Psoas muscle (tissue), 8 donors: ENCODE data around the gene CRB1. TPM values are rescaled to one million over a fixed set of nuclear protein-coding genes. Genes with fewer than 3 reads are reported as not detected.

Experiments
- ATAC-seq, 4 donors: fragments of 200-7000 bp; cut with Tn5 transposase; one replicate each; pipeline ENCODE4 v1.9.1; 2020; ENCODE audit warnings: moderate library complexity in 3 of 4, mild to moderate bottlenecking in 2 of 4
- DNase-seq, 2 donors: peaks; one replicate each; pipeline ENCODE4 v3.0.0-alpha.2; 2020
- H3K27ac ChIP-seq: fragments of 200-600 bp; one replicate; pipeline ENCODE4 v1.8.0; 2022
- H3K27me3 ChIP-seq, 3 donors: fragments of 200-600 bp in 1 of 3; one replicate each; pipeline versions ENCODE4 v1.6.1 to v1.8.0; 2013 to 2022; ENCODE audit warnings: low read length in 2 of 3, mild to moderate bottlenecking in 2 of 3, moderate library complexity in 1 of 3; ENCODE audit not compliant: insufficient read depth in 3 of 3
- H3K36me3 ChIP-seq, 2 donors: fragments of 200-600 bp in 1 of 2; one replicate each; pipeline versions ENCODE4 v1.6.1 to v1.8.0; 2013 to 2022; ENCODE audit warnings: low read depth in 1 of 2, mild to moderate bottlenecking in 1 of 2, moderate library complexity in 1 of 2; ENCODE audit not compliant: insufficient read depth in 1 of 2
- H3K4me1 ChIP-seq: fragments of 200-600 bp; one replicate; pipeline ENCODE4 v1.8.0; 2022
- H3K4me3 ChIP-seq: fragments of 200-600 bp; one replicate; pipeline ENCODE4 v1.8.0; 2022; ENCODE audit warnings: mild to moderate bottlenecking
- H3K9me3 ChIP-seq: fragments of 200-600 bp; one replicate; pipeline ENCODE4 v1.8.0; 2022
- CTCF ChIP-seq: fragments of 200-600 bp; IDR thresholded peaks from one replicate; pipeline ENCODE4 v1.8.0; 2022; ENCODE audit warnings: antibody characterized with exemption
- WGBS, 3 donors: extraction: QIAGEN DNeasy Blood & Tissue Kit; methylation state at CpG; one replicate each; pipeline versions ENCODE4 v1.1.6 to v1.1.7; 2013; 5-methylcytosine and 5-hydroxymethylcytosine counted together
- intact Hi-C, 2 donors: fragments of 100-400 bp; cut with DNase I; formaldehyde crosslinking; loops; one replicate each; pipeline versions ENCODE4 v1.11.0 to v1.14.2; 2022
- polyA plus RNA-seq, 3 donors: library from polyadenylated mRNA; stranded (reverse); fragments of 200-250 nt; gene quantifications; one replicate each; pipeline ENCODE4 v1.2.3, GENCODE V29; 2013
- total RNA-seq, 4 donors: library from RNA; stranded (reverse); fragmentation: NEBNext Ultra II Directional in 2 of 4; extraction: Animal tissue kit (Norgen Biotek cat#: 25700) in 2 of 4; gene quantifications; one replicate each; pipeline versions ENCODE4 v1.2.1 to v1.2.4, GENCODE V29; 2021 to 2023
- donor health status: healthy with polysubstance abuse.
- donor health status: DM: no; HTN: no; CAD: no; lungs with moderate emphysema.
- donor health status: Bipolar disorder and iron deficiency.
- donor health status: healthy.
- donor health status: DM: yes; HTN: yes; CAD: no.
- donor health status: DM: no; HTN: no; CAD: no.
- donor health status: DM: no; HTN: no; CAD: no.
- donor health status: DM: yes; HTN: yes; CAD: no.

CRB1 gene
- total and polyA plus RNA-seq, 7 donors, result 0.06 to 1.3 (median 0.77) TPM

GRCh38 chr1:197336571-197336970 is 68.5 kb downstream of the CRB1 start:
- ATAC-seq (no peak), DNase-seq (no peak)
- H3K27me3 ChIP-seq, result no peaks in the 10 kb centered on the region
- H3K27ac ChIP-seq, result no peak overlapping the region
- H3K4me3 ChIP-seq, result no peak overlapping the region
- intact Hi-C loops, result no loop called here
- H3K36me3 ChIP-seq, result no peaks in the 10 kb centered on the region
- TF ChIP-seq CTCF, result no peak
- 94 to 98% (median 97%) methylated on average over 2 of the region's 2 CpGs for WGBS, 3 donors
- H3K9me3 ChIP-seq, result no peaks in the 10 kb centered on the region
- H3K4me1 ChIP-seq, result no peaks in the 10 kb centered on the region

- Histone ChIP-seq H3K27me3 (no peaks in the 10 kb centered on the region), H3K4me1 (peaks cover 8% of the 10 kb centered on the region), H3K27ac (no peak overlapping the region), H3K4me3 (no peak overlapping the region), H3K9me3 (no peaks in the 10 kb centered on the region), H3K36me3 (no peaks in the 10 kb centered on the region)
- no peak for TF ChIP-seq CTCF
- intact Hi-C loops, result no loop called here
- DNase-seq (no peak), ATAC-seq (no peak)
- 82 to 85% (median 84%) methylated on average over 9 of the region's 9 CpGs for WGBS, 3 donors
These were observed 71.3 kb downstream of the CRB1 start for GRCh38 chr1:197339106-197340060.

GRCh38 chr1:197341626-197342025 is 73.6 kb downstream of the CRB1 start:
- Histone ChIP-seq H3K27ac (no peak overlapping the region), H3K36me3 (no peaks in the 10 kb centered on the region), H3K9me3 (no peaks in the 10 kb centered on the region), H3K4me3 (no peak overlapping the region), H3K4me1 (peaks cover 8% of the 10 kb centered on the region), H3K27me3 (no peaks in the 10 kb centered on the region)
- ATAC-seq, result no peak
- intact Hi-C loops, result no loop called here
- 79 to 97% (median 83%) methylated on average over 1 of the region's 1 CpG for WGBS, 3 donors
- TF ChIP-seq CTCF, result no peak
- no peak for DNase-seq

- WGBS, 3 donors, result 52 to 77% (median 74%) methylated on average over 3 of the region's 3 CpGs
- H3K36me3 ChIP-seq, result no peaks in the 10 kb centered on the region
- H3K27me3 ChIP-seq, result no peaks in the 10 kb centered on the region
- H3K9me3 ChIP-seq, result no peaks in the 10 kb centered on the region
- no peak overlapping the region for H3K4me3 ChIP-seq
- intact Hi-C loops, result no loop called here
- H3K4me1 ChIP-seq, result peaks cover 8% of the 10 kb centered on the region
- TF ChIP-seq CTCF, result no peak
- H3K27ac ChIP-seq, result no peak overlapping the region
- no peak for ATAC-seq
- no peak for DNase-seq
These were observed 74.1 kb downstream of the CRB1 start for GRCh38 chr1:197342044-197342565.
